HepG2 (cell line): ENCODE data around the gene TBCD. TPM values are rescaled to one million over a fixed set of nuclear protein-coding genes. Genes with fewer than 3 reads are reported as not detected.

Experiments
- ATAC-seq: fragments of 200-7000 bp; cut with Tn5 transposase; 3 replicates; pipeline ENCODE4 v1.9.1; 2020; ENCODE audit warnings: mild to moderate bottlenecking, moderate library complexity
- BruUV-seq: library from RNA; stranded (reverse); fragments of 400-500 nt; replicated peaks from 2 replicates; lab custom pipeline; 2021; lab: Mats Ljungman, UMichigan
- CTCF ChIA-PET: fragments of 300-600 bp; formaldehyde crosslinking; extraction: SDS; loops from one replicate; lab custom pipeline; 2021; ENCODE audit warnings: low total read pairs, inconsistent platforms, low intra/inter-chr PET ratio; lab: Yijun Ruan, JAX
- POLR2A ChIA-PET: fragments of 350-600 bp; sonication (Branson Sonifier 250); formaldehyde crosslinking; loops from one replicate; lab custom pipeline; 2020; ENCODE audit warnings: antibody characterized with exemption, inconsistent platforms; lab: Yijun Ruan, JAX
- DNase-seq: peaks from one replicate; pipeline ENCODE4 v3.0.0-alpha.2; 2015; ENCODE audit warnings: low spot score
- FAIRE-seq: peaks from 3 replicates; lab custom pipeline; 2011; peaks lifted over from hg19 to GRCh38; lab: Jason Lieb, UNC
- H2AFZ ChIP-seq: one replicate; pipeline ENCODE4 v1.6.1; 2011; ENCODE audit warnings: low read length, inconsistent platforms
- H3K27ac ChIP-seq: fragments of 300-600 bp; 3 replicates; pipeline ENCODE4 v1.8.0; 2011; ENCODE audit warnings: mixed run types, mild to moderate bottlenecking, mixed read lengths, low read length, inconsistent platforms; ENCODE audit not compliant: insufficient read depth; ENCODE audit errors: extremely low read length
- H3K27me3 ChIP-seq, 2 experiments: fragments of 200-600 bp in 1 of 2; 2 replicates in 1 of 2; 3 replicates in 1 of 2; pipeline versions ENCODE4 v1.6.0 to v1.8.0; 2011; ENCODE audit warnings: low read length in 2 of 2, mild to moderate bottlenecking in 2 of 2, moderate library complexity in 2 of 2, inconsistent platforms in 1 of 2; ENCODE audit not compliant: insufficient read depth in 2 of 2, control insufficient read depth in 1 of 2
- H3K36me3 ChIP-seq, 2 experiments: fragments of 200-600 bp in 1 of 2; replicated peaks in 1 of 2; 2 replicates in 1 of 2; 3 replicates in 1 of 2; pipeline versions ENCODE4 v1.5.1 to v1.8.0; 2011; ENCODE audit warnings: low read length in 2 of 2, inconsistent platforms in 1 of 2; ENCODE audit not compliant: insufficient read depth in 2 of 2, control insufficient read depth in 1 of 2
- H3K4me1 ChIP-seq: 2 replicates; pipeline ENCODE4 v1.5.1; 2012; ENCODE audit warnings: low read length, inconsistent platforms; ENCODE audit not compliant: insufficient read depth
- H3K4me2 ChIP-seq: 2 replicates; pipeline ENCODE4 v1.6.0; 2011; ENCODE audit warnings: low read depth, low read length, inconsistent platforms
- H3K4me3 ChIP-seq, 3 experiments: fragments of 200-600 bp in 1 of 3; sonication (generic), shearing (Covaris generic) in 1 of 3; replicated peaks in 1 of 3; 2 replicates each; pipeline ENCODE4 v1.5.1; 2011 to 2016; ENCODE audit warnings: low read length in 3 of 3, inconsistent platforms in 2 of 3, low read depth in 2 of 3, mild to moderate bottlenecking in 2 of 3, control low read depth in 1 of 3, mixed read lengths in 1 of 3; ENCODE audit not compliant: insufficient read depth in 1 of 3
- H3K79me2 ChIP-seq: one replicate; pipeline ENCODE4 v1.6.1; 2011; ENCODE audit warnings: low read length, inconsistent platforms; ENCODE audit not compliant: insufficient read depth
- H3K9ac ChIP-seq: 2 replicates; pipeline ENCODE4 v1.6.0; 2011; ENCODE audit warnings: mild to moderate bottlenecking, low read depth, low read length, inconsistent platforms; ENCODE audit not compliant: insufficient read depth
- H3K9me3 ChIP-seq: 2 replicates; pipeline ENCODE4 v1.5.1; 2012; ENCODE audit warnings: mild to moderate bottlenecking, low read length
- H4K20me1 ChIP-seq: 2 replicates; pipeline ENCODE4 v1.6.0; 2011; ENCODE audit warnings: inconsistent platforms, mild to moderate bottlenecking, low read length, moderate library complexity; ENCODE audit not compliant: insufficient read depth
- ATAD3A ChIP-seq: sonication (generic); formaldehyde crosslinking; IDR thresholded peaks from 2 replicates; pipeline ENCODE4 v1.4.0; 2020; ENCODE audit warnings: missing genetic modification reagents
- CHCHD3 ChIP-seq: sonication (generic); formaldehyde crosslinking; IDR thresholded peaks from 2 replicates; pipeline ENCODE4 v1.8.0; 2022; ENCODE audit warnings: mild to moderate bottlenecking, missing genetic modification reagents, moderate library complexity
- FOSL2 ChIP-seq: sonication (generic); formaldehyde crosslinking; IDR thresholded peaks from 2 replicates; pipeline ENCODE4 v1.4.0; 2020; ENCODE audit warnings: missing genetic modification reagents
- GTF3A ChIP-seq: sonication (generic); formaldehyde crosslinking; conservative IDR thresholded peaks from 2 replicates; pipeline ENCODE4 v1.4.0; 2020; ENCODE audit warnings: mild to moderate bottlenecking, missing genetic modification reagents
- HNRNPH1 ChIP-seq: fragments of 200-400 bp; formaldehyde crosslinking; optimal IDR thresholded peaks from 2 replicates; pipeline ENCODE3; 2017; ENCODE audit warnings: mild to moderate bottlenecking, low read depth, low read length
- JUNB ChIP-seq: sonication (generic); formaldehyde crosslinking; IDR thresholded peaks from 2 replicates; pipeline ENCODE4 v1.8.0; 2022; ENCODE audit warnings: missing genetic modification reagents, mild to moderate bottlenecking, borderline replicate concordance
- KLF11 ChIP-seq: IDR thresholded peaks from 2 replicates; pipeline ENCODE4 v1.6.1; 2016; ENCODE audit warnings: missing compliant biosample characterization
- KLF9 ChIP-seq: IDR thresholded peaks from 2 replicates; pipeline ENCODE4 v1.6.1; 2016; ENCODE audit warnings: low read depth
- PPARG ChIP-seq: conservative IDR thresholded peaks from 2 replicates; pipeline ENCODE4 v1.6.1; 2016; ENCODE audit warnings: missing biosample characterization, missing genetic modification reagents
- RFX3 ChIP-seq: IDR thresholded peaks from 2 replicates; pipeline ENCODE4 v1.6.1; 2016; ENCODE audit warnings: missing biosample characterization, missing genetic modification reagents
- TEAD3 ChIP-seq: optimal IDR thresholded peaks from 2 replicates; pipeline ENCODE3; 2016; ENCODE audit warnings: borderline replicate concordance
- XRCC5 ChIP-seq: fragments of 200-400 bp; formaldehyde crosslinking; optimal IDR thresholded peaks from 2 replicates; pipeline ENCODE3; 2017; ENCODE audit warnings: mild to moderate bottlenecking, low read length
- ZFP41 ChIP-seq: sonication (generic); formaldehyde crosslinking; IDR thresholded peaks from 2 replicates; pipeline ENCODE4 v1.4.0; 2020; ENCODE audit warnings: mild to moderate bottlenecking, missing genetic modification reagents, borderline replicate concordance
- ZNF549 ChIP-seq: sonication (generic); formaldehyde crosslinking; IDR thresholded peaks from 2 replicates; pipeline ENCODE4 v1.5.0; 2020; ENCODE audit warnings: missing genetic modification reagents
- ZNF644 ChIP-seq: IDR thresholded peaks from 2 replicates; pipeline ENCODE4 v1.6.1; 2016; ENCODE audit warnings: low read depth
- ZNF652 ChIP-seq: IDR thresholded peaks from 2 replicates; pipeline ENCODE4 v1.6.1; 2016; ENCODE audit warnings: low read depth, borderline replicate concordance
- ZNF724P ChIP-seq: sonication (generic); formaldehyde crosslinking; IDR thresholded peaks from 2 replicates; pipeline ENCODE4 v1.8.0; 2022; ENCODE audit warnings: missing genetic modification reagents, borderline replicate concordance
- WGBS: methylation state at CpG from one replicate; pipeline ENCODE4 v1.1.6; 2017; ENCODE audit warnings: low lambda C conversion rate; 5-methylcytosine and 5-hydroxymethylcytosine counted together
- in situ Hi-C: cut with HindIII; loops from 2 replicates; pipeline ENCODE4 v1.10.0; 2017; ENCODE audit warnings: low pct_unique_long_range_greater_than_20kb; ENCODE audit not compliant: extremely low pct_ligation_motif_present
- intact Hi-C: fragments of 100-400 bp; cut with micrococcal nuclease; formaldehyde crosslinking; loops from one replicate; pipeline ENCODE4 v1.10.0; 2022; ENCODE audit not compliant: unreplicated experiment
- polyA plus RNA-seq, 8 experiments: library from polyadenylated mRNA; depleted of rRNA in 3 of 8; stranded (reverse) in 7 of 8; unstranded in 1 of 8; fragments of >200 nt; fragmentation: Illumina TruSeq in 4 of 8; extraction: Trizol in 4 of 8; gene quantifications; 2 replicates each; pipeline versions ENCODE4 v1.2.1 to v1.2.3, GENCODE V29; 2011 to 2016; ENCODE audit warnings: low read depth in 4 of 8, missing spikeins in 1 of 8, mixed read lengths in 1 of 8; ENCODE audit not compliant: insufficient read depth in 1 of 8
- total RNA-seq, 5 experiments: library from RNA; depleted of rRNA; stranded (reverse); fragments of >200 nt; fragmentation: Illumina TruSeq; extraction: Trizol; gene quantifications; 2 replicates each; pipeline ENCODE4 v1.2.3, GENCODE V29; 2016; ENCODE audit warnings: low read depth in 1 of 5
- TF ChIP-seq, protein P1 (sequence below): sonication (generic); formaldehyde crosslinking; IDR thresholded peaks from 2 replicates; pipeline ENCODE4 v1.8.1; 2023; ENCODE audit warnings: mild to moderate bottlenecking, missing genetic modification reagents
- TF ChIP-seq, protein P2 (sequence below): sonication (generic); formaldehyde crosslinking; IDR thresholded peaks from 2 replicates; pipeline ENCODE4 v1.8.1; 2023; ENCODE audit warnings: mild to moderate bottlenecking, moderate library complexity, missing genetic modification reagents
- TF ChIP-seq, protein P3 (sequence below): sonication (generic); IDR thresholded peaks from 2 replicates; pipeline ENCODE4 v1.6.1; 2016; ENCODE audit warnings: low read depth, borderline replicate concordance

TBCD gene
- total and polyA plus RNA-seq, 2 of the 13 experiments (the other 11 are each of a cell fraction or from before 2014, with no cell fraction given), result 33.9 to 54.8 TPM

DNA sequence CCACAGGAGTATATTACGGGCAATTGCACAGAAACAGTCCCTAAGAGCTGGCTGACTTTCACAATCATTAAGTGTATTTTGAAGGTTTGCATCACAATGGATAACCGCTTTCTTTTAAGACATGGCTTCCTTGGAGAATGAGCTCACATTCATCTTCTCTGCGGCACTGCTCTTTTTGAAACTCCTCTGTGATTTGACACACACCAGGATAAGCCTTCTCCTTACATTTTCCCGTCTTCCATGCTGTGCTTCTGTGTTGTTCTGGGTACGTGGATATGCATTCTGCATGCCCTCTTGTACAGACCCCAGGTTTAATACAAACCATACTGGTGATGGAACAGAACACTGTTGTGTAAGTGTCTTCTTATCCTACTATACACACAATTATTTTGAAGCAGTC is 238.0 kb downstream of the TBCD start:
- TF ChIP-seq ZNF724P (no peak), FOSL2 (no peak), JUNB (CRISPR knock-in tag) (no peak), KLF9 (CRISPR knock-in tag) (no peak), CHCHD3 (CRISPR knock-in tag) (no peak), XRCC5 (no peak), ZNF644 (CRISPR knock-in tag) (no peak), ZNF549 (CRISPR knock-in tag) (no peak)
- TF ChIP-seq, protein P1, sequence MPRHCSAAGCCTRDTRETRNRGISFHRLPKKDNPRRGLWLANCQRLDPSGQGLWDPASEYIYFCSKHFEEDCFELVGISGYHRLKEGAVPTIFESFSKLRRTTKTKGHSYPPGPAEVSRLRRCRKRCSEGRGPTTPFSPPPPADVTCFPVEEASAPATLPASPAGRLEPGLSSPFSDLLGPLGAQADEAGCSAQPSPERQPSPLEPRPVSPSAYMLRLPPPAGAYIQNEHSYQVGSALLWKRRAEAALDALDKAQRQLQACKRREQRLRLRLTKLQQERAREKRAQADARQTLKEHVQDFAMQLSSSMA (CRISPR knock-in tag), result no peak
- Histone ChIP-seq H3K9me3 (peaks cover 8% of the 10 kb centered on the region; the same call in 1 of the 2 replicates), H3K79me2 (no peaks in the 10 kb centered on the region), H3K4me2 (no peak overlapping the region), H3K4me1 (no peaks in the 10 kb centered on the region), H4K20me1 (no peaks in the 10 kb centered on the region), H3K27me3 (no peaks in the 10 kb centered on the region), H3K9ac (no peak overlapping the region), H3K36me3 (peaks cover 0 to 3% of the 10 kb centered on the region in 2 experiments; a peak in 3 of 5 replicates), H3K27ac (no peak overlapping the region), H2AFZ (no peak overlapping the region), H3K4me3 (no peak overlapping the region)
- DNase-seq, result no peak
- in situ Hi-C loops, result no loop called here
- ChIA-PET POLR2A (no interaction called here), CTCF (no interaction called here)
- FAIRE-seq, result no peak
- no TSS peak for BruUV-seq
- ATAC-seq, result no peak
- intact Hi-C loops, result no loop called here
- WGBS, result 97% methylated on average over 5 of the region's 5 CpGs

DNA sequence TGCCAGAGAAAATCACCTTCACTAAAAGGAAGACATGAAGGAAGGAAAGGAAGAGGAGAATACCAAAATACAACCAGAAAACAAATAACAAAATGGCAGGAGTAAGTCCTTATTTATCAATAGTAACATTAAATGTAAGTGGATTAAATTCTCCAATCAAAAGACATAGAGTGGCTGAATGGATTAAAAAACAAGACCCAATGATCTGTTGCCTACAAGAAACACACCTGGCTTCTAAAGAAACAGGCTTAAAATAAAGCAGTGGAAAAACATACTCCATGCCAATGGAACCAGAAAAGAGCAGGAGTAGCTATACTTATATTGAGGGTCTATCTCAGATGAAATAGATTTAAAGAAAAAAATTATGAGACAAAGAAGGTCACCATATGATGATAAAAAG is 241.1 kb downstream of the TBCD start:
- ChIA-PET CTCF (no interaction called here), POLR2A (no interaction called here)
- Histone ChIP-seq H3K79me2 (no peaks in the 10 kb centered on the region), H2AFZ (no peak overlapping the region), H3K36me3 (peaks cover 0 to 3% of the 10 kb centered on the region in 2 experiments; a peak in 2 of 5 replicates), H3K9ac (no peak overlapping the region), H4K20me1 (no peaks in the 10 kb centered on the region), H3K4me1 (no peaks in the 10 kb centered on the region), H3K4me2 (no peak overlapping the region), H3K4me3 (no peak overlapping the region), H3K9me3 (peaks cover 8% of the 10 kb centered on the region; the same call in 1 of the 2 replicates), H3K27ac (no peak overlapping the region), H3K27me3 (no peaks in the 10 kb centered on the region)
- no peak for DNase-seq
- in situ Hi-C loops (no loop called here), intact Hi-C loops (no loop called here)
- TF ChIP-seq PPARG, result no peak
- TF ChIP-seq, protein P2, sequence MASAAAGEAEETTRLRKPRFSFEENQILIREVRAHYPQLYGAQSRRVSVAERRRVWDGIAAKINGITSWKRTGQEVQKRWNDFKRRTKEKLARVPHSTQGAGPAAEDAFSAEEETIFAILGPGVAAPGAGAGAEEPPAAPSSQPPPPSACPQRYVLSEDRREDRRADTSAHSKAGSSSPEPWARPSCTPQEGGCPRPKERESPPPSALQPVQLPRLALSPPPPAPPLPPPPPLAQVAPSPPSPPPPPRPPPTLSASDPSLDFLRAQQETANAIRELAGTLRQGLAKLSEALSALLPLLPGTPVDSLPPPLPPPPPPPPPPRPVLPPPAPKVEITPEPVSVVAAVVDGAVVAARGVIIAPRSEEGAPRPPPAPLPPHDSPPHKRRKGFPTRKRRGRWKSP (CRISPR knock-in tag), result no peak
- no peak for TF ChIP-seq HNRNPH1
- TF ChIP-seq, protein P3, sequence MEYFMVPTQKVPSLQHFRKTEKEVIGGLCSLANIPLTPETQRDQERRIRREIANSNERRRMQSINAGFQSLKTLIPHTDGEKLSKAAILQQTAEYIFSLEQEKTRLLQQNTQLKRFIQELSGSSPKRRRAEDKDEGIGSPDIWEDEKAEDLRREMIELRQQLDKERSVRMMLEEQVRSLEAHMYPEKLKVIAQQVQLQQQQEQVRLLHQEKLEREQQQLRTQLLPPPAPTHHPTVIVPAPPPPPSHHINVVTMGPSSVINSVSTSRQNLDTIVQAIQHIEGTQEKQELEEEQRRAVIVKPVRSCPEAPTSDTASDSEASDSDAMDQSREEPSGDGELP, result no peak
- TF ChIP-seq ZNF652 (CRISPR knock-in tag), result no peak
- TF ChIP-seq RFX3 (CRISPR knock-in tag), result no peak
- TF ChIP-seq KLF11 (CRISPR knock-in tag), result no peak
- TF ChIP-seq TEAD3 (CRISPR knock-in tag), result no peak
- no peak for TF ChIP-seq ZFP41 (CRISPR knock-in tag)
- TF ChIP-seq ATAD3A (CRISPR knock-in tag), result no peak
- no peak for TF ChIP-seq GTF3A (CRISPR knock-in tag)
- no TSS peak for BruUV-seq
- no peak for ATAC-seq
- FAIRE-seq, result no peak
